NCI-H1417 treated with DMSO at 0.1 percent for 48 hours (cell line): ENCODE measurements around the gene MISP.

Experiments
- DNase-seq: peaks from one replicate; lab custom pipeline; 2025; lab: John Stamatoyannopoulos, UW

Gene MISP

DNA sequence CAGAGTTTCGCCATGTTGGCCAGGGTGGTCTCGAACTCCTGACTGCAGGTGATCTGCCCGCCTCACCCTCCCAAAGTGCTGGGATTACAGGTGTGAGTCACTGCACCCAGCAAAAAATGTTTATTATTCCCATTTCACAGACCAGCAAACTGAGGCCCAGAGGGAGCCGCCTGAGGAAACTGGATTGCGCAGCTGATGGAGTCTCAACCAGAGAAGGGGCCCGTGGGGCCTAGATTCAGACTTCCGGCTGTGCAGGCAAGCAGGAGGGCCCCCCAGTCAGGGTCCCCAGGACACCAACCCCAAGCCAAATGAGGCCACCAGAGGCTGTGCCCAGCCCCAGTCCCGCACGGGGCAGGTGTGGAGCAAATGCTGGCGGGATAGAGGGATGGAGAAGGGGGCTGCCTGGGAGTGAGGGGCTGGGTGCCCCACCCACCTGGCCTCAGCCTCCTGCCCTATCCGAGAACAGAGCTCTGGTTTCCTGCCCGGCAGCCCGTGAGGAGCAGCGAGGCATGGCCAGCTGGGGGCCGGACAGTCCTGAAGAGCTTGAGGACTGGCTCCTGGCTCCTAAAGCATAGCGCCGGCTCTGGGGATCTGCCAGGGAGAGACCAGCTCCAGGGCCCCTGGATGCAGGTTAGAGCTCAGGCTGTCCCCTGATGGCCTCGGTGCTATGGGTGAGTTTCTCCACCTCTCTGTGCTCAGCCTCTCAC, 22.0 kb downstream of the MISP start:
- DNase-seq = no peak

GRCh38 chr19:776549-776948, 25.6 kb downstream of the MISP start:
- DNase-seq = no peak

DNA sequence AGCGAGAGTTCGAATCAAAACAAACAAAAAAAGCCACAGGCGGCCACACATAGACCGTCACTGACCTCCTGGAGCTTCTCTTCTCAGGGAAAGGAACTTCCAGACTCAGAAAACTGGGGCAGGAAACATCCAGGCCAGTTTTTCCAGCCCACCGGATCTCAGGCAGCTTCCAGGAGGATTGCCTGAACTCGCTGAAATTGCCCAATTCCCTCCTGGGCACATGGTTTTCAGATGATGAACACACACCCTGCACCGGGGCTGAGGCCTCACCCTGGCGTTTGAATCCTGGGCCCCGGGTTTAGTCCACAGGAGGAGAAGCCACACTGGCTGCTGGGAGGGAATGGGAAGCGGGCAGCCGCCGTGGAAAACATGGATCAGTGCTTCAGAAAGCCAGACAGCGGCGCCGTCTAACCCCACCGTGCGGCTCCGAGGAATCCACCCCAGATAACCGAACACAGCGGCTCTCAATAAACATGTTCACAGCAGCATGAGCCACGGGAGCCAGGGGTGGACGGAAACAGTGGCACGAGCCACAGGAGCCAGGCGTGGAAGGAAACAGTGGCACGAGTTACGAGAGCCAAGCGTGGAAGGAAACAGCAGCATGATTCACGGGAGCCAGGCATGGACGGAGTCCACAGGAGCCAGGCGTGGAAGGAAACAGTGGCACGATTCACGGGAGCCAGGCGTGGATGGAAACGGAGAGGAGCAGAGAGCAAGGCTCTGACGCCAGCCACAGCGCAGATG, 28.2 kb downstream of the MISP start:
- no peak for DNase-seq

DNA sequence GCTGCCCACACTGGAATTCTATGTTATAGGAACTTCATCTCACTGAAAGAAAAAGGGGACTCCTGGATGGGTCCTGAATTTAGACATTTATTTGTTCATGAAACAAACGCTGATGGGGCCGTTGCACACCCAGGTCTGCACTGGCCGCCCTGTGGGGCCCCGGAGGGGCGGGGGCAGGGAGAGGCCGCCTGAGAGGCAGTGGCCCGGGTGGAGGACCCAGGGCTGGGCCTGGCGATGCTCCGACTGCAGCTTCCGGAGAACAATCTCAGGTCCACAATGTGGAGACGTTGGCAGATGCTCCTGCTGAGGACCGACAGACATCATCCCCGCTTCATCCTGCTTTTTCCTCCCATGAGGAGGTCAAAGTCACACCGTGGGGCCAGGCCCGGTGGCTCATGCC, 30.0 kb downstream of the MISP start:
- DNase-seq = no peak

DNA sequence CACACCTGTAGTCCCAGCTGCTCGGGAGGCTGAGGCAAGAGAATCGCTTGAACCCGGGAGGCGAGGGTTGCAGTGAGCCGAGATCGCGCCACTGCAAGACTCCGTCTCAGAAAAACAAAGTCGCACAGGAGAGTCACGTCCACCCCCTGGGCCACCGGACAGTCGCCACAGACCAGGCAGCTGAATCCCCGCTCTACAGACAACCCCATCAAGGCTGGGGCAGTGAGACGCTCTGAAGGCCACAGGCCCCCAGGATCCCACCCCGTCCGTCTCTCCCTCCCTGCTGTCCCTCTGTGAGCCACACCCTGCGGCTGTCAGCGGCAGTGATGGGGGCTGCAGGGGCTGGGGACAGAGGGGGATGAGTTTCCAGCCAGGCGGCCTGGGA, 30.9 kb downstream of the MISP start:
- no peak for DNase-seq

- DNase-seq = no peak
Observed at GRCh38 chr19:782185-782877, 31.4 kb downstream of the MISP start.

GRCh38 chr19:782878-783668, 32.2 kb downstream of the MISP start:
- no peak for DNase-seq

DNA sequence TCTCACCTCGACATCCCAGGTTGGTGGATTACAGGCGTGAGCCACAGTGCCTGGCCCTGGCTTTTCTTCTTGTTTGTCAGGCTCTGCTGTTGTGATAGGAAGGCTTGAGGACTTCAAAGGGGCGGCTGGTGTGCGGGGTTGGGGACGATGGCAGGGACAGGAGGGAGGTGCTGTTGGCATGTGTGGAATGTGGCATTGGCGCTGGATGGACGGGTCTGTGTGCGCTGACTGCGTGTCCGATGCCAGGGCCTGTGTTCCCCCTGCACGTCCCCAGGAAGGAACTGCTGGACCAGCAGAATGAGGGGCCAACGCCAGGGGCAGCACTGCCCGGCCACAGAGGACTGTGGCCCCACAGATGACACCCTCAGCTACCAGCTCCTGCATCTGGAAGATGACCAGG, 33.6 kb downstream of the MISP start:
- DNase-seq = no peak

GRCh38 chr19:787536-787935, 36.6 kb downstream of the MISP start:
- no peak for DNase-seq

DNA sequence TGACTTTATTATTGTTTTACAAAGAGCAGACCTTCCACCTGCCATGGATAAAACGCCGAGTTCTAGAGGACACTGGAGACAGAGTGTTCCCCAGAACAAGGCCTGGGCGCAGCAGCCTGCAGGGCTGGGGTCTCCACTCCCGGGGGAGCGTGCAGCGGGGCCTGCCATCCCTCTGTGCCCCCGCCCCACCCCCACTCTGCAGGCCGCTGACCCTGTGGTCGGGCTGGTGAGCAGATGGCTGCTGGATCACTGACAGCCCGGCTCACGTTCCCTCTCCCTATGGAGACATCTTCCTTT, 37.7 kb downstream of the MISP start:
- DNase-seq = no peak

- no peak for DNase-seq
Observed at GRCh38 chr19:788983-789700, 38.2 kb downstream of the MISP start.

- no peak for DNase-seq
Observed at GRCh38 chr19:789701-790060, 38.8 kb downstream of the MISP start.

GRCh38 chr19:791007-791566, 40.2 kb downstream of the MISP start:
- DNase-seq = no peak

GRCh38 chr19:791567-792305, 40.8 kb downstream of the MISP start:
- DNase-seq = no peak

GRCh38 chr19:792306-792885, 41.5 kb downstream of the MISP start:
- DNase-seq = no peak

- no peak for DNase-seq
Observed at GRCh38 chr19:793806-794205, 42.9 kb downstream of the MISP start.

DNA sequence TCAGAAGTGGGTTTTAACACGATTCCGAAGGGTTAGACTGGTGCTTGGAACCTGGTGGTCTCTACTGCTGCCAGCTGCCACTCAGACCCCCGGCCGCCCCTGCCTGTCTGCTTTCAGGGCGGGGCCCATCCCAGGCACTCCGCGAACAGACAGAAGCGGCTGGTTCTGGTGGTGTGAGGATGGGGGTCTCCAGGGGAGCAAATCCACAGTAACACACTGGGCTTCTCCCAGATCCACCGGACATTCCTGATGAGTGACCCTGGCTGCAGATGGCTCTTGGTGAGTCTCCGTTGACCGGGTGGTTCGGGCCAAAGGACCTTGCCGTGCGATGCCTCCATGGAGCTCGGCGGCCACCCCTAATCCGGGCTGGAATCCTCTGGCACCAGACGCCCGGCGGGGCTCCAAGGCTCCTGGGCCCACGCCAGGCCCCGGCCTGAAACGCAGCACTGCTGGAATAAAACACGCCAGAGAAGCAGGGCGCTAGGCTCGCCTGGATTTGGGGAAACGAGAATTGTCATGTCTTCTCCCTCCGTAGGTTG, 44.2 kb downstream of the MISP start:
- no peak for DNase-seq

- no peak for DNase-seq
Observed at GRCh38 chr19:795691-796581, 45.0 kb downstream of the MISP start.
